ENCODE data around the gene ABT1.

The ABT1 gene

DNA sequence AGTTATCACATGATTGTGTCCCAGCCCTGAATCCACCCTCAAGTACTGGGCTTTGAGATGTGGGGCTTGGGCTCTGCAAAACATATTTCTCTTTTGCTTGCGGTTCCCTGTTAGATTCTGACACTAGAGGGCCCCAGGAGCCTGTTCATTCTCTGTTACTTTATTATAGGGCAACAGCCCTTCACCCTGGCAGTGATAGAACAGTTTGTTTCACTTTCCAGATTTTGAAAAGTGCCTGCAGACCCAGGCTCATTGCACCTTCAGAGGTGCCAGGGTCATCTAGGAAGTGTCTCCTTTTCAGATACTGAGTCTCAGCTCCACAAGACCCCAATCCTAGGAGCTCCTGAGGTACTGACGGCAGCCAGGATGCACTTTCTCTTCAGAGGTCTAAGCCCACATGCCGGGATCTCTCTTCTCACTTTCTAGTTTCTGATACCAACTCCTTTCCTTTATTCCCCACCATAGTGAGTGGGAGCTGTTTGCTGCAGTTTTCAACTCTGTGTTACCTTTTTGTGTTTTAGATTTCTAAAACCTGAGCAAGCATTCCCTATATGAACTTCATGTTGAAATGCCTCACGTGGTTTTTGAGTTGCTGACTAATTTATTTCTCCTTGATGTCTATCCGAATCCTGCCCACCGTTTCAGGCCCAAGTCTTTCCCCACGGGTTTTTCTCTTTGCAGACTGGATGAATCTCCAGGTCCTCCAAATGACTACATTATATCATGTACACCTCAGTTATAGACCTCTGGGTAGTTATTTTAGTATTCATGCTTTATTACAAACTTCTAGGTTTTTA, 10.9 kb downstream of the ABT1 start:
- peak; percentile 48 for DNase-seq

DNA sequence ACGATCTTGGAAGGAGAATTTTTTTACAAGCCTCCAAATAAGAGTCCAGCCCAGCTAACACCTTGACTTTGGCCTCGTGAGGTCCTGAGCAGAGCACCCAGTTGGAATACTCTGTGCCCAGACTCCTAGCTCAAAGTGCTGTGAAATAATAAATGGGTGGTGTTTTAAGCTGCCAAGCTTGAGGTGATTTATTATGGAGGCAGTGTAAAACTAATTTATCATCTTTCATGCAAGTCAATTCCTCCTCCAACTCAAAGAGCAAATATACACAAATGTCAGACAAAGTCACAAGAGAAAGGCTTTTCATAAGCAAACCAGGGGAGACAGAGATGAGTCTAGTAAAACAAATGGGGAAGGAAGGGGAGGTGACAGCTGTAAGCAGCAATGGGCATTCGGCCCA, 12.7 kb downstream of the ABT1 start:
- no peak for DNase-seq

DNA sequence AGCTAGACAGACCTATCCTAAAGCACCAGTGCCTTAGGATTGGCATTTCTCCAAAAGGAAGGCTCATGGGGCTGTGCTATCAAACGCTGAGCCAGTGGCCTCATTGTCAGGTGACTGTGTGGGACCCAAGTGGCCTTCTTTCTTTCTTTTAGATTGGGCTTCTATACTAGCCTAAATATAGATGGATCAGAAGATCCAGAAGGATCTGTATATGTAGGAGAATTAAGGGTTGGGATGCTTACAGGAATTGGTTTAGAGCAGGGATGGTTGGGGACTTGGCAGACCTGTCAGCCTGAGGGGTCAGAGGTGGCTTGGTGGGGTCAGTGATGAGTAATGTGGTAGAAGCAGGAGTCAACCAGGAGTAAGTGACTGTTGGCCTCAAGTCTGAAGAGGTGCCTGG, 14.8 kb downstream of the ABT1 start:
- no peak for DNase-seq

DNA sequence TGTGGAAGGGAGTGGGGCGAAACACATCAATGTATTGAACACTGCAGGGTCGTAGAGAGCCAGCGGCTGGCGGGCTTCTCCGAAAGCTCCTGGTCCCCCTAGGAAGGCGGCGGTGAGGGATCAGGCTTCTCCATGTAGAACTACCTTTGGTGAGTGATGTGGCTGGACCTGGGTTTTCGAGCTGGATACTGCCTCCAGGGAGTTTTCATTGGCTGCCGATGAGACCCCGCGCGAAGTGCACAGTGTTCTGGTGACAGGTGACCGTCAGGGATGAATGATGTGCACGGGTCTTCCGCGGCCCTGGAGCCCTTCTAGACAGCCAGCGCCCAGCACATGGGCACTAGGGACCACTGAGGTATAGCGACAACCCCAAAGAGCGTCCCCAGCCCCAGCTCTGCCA, 16.4 kb downstream of the ABT1 start:
- no peak for DNase-seq

DNA sequence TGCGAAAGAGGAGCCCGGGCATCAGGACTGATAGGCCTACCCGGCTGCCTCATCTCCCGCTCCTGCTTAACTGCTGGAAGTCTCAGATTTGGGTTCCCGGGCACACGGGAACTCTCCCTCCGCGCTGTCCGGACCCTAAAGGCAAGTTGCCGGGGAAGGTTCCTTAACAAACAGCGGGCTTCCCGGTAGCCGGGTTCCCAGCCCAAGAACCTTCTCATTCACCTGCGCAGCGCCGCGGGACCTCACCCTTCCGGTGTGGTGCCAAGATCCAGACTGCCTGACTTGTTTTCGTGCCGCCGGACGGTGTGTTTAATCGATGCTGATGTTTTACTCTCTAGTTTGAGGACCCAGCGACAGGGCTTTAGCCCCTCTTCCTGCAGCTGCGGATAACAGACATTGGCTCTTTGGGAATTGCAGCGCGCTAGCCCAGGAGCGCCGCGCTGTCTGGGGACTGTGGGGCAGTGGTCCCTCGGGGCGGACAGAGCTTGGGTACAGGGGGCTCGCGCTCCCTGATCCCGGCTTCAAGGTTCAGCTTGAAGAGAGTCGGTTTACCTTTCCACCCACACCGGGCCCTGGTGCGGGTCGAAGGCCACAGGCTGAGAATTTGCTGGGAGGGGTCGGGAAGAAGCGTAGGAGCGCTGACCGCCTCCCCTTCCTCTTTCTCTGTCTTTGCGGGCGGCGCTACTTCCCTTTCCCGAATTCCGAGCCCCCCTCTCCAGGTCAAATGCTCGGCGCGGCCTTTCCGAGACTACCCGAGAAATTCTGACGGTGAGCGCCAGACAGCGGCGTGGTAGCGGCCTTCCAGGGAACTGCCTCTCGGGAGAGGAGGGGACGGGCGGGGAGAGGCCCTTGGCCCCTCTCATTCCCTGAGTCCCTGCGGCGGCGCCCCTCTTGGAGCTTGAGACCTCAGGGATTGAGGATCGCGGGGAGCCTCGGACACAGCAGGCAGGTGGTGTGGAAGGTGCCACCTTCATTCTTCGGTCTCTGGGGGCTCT, 17.2 kb downstream of the ABT1 start:
- DNase-seq = no peak

DNA sequence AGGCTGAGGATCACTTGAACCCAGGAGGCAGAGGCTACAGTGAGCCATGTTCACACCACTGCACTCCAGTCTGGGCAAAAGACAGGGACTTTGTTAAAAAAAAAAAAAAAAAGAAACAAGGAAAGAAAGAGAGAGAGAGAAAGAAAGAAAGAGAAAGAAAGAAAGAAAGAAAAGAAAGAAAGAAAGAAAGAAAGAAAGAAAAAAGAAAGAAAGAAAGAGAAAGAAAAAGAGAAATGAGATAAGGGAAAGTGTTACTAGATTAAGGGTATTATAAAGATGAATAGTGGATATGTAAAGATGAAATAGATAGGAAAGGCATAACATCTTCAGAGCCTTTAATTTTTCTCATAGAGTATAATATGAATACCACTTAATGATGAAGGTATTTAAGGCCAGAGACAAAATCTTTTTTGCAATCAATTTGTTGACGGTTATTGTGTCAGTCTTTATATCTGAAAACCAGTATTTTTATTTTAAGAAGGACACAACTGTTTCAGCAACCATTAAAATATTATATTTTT, 26.6 kb downstream of the ABT1 start:
- no peak for DNase-seq

DNA sequence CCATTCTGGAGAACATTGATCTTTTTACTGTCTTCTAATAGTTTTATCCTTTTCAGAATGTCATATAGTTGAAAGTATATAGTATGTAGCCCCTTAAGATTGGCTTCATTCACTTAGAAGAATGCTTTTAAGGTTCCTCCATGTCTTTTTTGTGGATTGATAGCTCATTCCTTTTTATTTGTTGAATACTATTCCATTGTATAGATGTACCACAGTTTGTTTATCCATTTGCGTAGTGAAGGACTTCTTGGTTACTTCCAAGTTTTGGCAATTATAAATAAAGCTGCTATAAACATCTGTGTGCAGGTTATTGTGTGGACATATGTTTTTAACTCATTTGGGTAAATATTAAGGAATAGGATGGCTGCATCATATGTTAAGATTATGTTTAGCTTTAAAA, 27.8 kb downstream of the ABT1 start:
- DNase-seq = no peak

DNA sequence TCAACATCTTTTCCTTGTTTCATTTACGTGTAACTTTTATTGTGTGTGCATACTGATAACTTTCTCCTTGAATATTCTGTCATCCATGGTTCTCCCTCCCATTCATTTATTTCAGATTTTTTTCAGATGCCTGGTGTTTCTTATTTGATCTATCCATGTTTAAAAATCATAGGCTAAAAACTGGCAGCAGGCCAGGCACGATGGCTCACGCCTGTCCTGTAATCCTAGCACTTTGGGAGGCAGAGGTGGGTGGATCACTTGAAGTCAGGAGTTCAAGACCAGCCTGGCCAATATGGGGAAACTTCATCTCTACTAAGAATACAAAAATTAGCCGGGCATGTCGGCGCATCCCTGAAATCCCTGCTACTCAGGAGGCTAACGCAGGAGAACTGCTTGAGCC, 31.1 kb downstream of the ABT1 start:
- DNase-seq = no peak

DNA sequence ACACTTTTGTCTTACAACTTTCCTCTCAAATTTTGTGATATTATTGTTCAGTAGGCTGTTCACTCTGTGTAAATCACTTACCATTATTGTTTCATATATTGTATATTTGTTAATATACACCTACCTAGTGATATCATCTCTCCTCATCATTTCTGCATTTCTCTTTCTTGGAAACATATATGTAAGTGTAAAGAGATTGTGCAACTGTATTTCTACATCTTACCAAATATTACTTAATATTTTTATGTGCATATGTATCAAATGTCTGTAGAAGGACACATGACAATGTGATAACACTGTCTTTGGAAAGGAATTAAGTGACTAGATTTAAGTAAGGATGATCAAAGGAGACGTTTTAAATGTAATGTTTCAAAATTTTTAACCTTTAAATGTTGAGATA, 32.6 kb downstream of the ABT1 start:
- no peak for DNase-seq

DNA sequence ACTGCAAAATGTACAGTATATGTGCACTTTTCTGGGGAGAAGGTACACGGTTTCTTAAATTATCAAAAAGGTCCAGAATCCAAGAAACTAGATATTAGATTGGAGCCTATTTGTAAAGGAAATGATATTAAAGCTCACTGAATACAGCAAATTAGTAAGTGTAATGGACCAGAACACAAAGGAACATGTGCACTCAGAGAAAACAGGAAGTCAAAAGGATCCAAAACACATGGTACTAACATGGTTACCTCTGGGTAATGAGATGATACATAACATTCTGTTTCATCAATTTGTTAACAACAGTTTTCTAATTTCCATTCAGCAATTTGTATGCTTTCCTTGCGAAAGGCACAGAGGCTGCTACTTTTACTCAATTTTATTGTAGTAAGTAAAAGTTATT, 44.1 kb downstream of the ABT1 start:
- DNase-seq = no peak

DNA sequence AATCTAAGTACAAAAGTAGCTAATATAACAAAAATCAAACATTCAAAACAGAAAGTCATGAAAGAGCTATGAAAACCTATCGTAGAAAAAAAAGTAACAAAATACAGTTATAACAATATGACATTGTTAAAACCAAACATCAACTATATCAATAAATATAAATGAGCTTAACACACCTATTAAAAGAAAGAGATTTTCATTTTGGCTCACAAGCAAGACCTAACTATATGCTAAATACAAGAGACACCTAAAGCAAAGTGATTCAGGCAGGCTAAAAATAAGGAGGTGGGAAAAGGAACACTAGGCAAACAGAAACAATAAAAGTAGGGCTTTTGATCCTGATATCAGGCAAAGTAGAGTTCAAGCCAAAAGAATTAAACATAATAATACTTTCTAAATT, 49.3 kb downstream of the ABT1 start:
- DNase-seq = no peak
